Measurements from ENCODE around the gene LYL1.
"Not testable (repeated sequence)": the region's sequence is repeated elsewhere in the genome, so short reads cannot be mapped to it uniquely, and the experiment has no call there.

The LYL1 gene

GRCh38 chr19:13149628-13150186 is 47.0 kb upstream of the LYL1 start:
- intact Hi-C loops (cut with DNase I; ENCODE audit: low total_unique reads): loop anchor here (10.0 kb wide), 2 partner anchors 115 to 695 kb away; no protein-coding TSS in a partner anchor
- peak in 1 of 2 donors; percentile 82 for DNase-seq

DNA sequence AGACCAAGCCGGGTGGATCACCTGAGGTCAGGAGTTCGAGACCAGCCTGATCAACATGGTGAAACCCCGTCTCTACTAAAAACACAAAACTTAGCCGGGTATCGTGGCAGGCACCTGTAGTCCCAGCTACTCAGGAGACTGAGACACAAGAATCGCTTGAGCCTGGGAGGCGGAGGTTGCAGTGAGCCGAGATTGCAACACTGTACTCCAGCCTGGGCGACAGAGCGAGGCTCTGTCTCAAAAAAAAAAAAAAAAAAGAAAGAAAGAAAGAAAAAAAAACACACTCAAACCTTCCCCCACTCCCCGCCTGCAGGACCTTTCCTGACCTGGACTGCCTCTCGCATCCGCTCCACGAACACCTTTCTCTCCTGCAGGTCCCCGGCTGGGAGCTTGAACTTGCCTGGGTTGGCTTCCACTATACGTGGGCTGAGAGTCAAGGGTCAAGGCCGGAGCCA is 46.5 kb upstream of the LYL1 start:
- DNase-seq, H3K9me3 ChIP-seq, H3K27me3 ChIP-seq: not testable (repeated sequence)
- peaks cover 4 to 22% (median 11%) of the 10 kb centered on the region in 3 donors for H3K36me3 ChIP-seq
- H3K4me1 ChIP-seq: peaks cover 0 to 21% (median 14%) of the 10 kb centered on the region in 4 donors
- intact Hi-C loops (cut with DNase I; ENCODE audit: low total_unique reads): loop anchor here (10.0 kb wide), 1 partner anchor 116 kb away; no protein-coding TSS in a partner anchor
- H3K4me3 ChIP-seq: peak overlapping the region; percentile 94 to 98
- H3K27ac ChIP-seq: peak overlapping the region; percentile 99

More at GRCh38 chr19:13149628-13150186, 47.0 kb upstream of the LYL1 start:
- Histone ChIP-seq H3K36me3 (peaks cover 0 to 17% (median 6%) of the 10 kb centered on the region in 3 donors), H3K9me3 (no peaks in the 10 kb centered on the region), H3K27ac (peak overlapping the region; percentile 99), H3K27me3 (no peaks in the 10 kb centered on the region), H3K4me3 (peak overlapping the region; percentile 94 to 98), H3K4me1 (peaks cover 0 to 21% (median 14%) of the 10 kb centered on the region in 4 donors)
- TF ChIP-seq CTCF (IDR thresholded peaks at IDR 0.05): no peak

DNA sequence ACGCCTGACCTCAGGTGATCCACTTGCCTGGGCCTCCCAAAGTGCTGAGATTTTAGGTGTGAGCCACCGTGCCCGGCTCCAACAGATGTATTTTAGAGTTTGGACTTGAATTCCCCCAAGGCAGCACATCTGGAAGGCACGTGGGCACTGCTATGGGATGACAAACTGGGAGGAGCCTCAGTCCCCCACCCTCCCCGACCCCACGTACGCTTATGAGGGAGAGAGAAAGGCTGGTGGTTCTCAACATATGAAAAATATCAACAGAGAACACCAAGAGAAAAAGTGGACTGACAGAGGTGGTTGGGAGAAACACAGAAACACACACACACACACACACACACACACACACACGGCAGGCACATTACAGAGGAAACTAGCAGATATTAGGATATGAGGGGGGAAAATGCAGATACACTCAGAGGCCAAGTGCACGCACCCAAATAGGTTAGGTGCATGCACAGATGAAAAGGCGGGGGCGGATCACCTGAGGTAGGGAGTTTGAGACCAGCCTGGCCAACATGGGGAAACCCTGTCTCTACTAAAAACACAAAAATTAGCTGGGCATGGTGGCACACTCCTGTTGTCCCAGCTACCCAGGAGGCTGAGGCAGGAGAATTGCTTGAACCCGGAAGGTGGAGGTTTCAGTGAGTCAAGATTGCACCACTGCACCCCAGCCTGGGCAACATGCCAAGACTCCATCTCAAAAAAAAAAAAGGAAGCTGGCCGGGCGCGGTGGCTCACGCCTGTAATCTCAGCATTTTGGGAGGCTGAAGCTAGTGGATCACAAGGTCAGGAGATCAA is 44.3 kb upstream of the LYL1 start:
- Histone ChIP-seq H3K27ac (no peak overlapping the region), H3K27me3 (no peaks in the 10 kb centered on the region), H3K9me3 (no peaks in the 10 kb centered on the region), H3K4me1 (peaks cover 0 to 33% (median 15%) of the 10 kb centered on the region in 4 donors), H3K36me3 (peaks cover 9 to 28% (median 15%) of the 10 kb centered on the region in 3 donors), H3K4me3 (no peak overlapping the region)
- no peak for TF ChIP-seq CTCF (IDR thresholded peaks at IDR 0.05)
- no peak for DNase-seq
- intact Hi-C loops (cut with DNase I; ENCODE audit: low total_unique reads): loop anchor here (10.0 kb wide), 1 partner anchor 118 kb away; no protein-coding TSS in a partner anchor

DNA sequence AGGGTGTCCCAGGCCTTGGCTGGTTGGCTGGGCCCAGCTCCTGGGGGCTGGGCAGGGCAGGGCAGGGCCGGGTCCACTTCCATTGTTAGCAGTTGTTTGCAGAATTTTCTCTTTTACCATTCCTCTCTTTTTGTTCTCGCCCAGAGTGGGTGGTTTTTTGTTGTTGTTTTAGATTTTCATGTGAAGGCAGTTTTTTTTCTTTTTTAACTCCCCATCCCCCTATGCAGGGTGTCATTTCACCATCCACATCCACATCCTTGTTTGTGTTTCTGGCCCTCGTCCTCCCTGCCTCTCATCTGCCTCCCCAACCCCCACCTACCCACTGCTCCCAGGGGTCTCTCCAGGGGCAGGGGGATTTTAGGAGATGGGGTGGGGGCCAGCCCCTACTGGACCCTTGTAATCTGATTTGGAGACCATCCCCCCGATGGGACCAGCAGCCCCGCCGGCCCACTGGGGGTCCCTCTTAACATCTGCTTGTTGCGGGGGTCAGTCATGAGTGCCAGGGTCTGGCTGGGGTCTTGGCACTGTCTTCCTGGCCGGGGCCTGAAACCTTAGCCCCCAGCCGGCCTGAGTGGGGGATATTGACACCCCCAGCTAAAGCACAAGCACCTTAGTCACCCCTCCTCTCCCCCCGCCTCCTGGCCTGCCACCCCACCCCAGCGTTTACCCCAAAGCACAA is 37.1 kb upstream of the LYL1 start:
- peaks cover 35 to 72% (median 53%) of the 10 kb centered on the region in 3 donors for H3K36me3 ChIP-seq
- no peaks in the 10 kb centered on the region for H3K27me3 ChIP-seq
- no peak for TF ChIP-seq CTCF (IDR thresholded peaks at IDR 0.05)
- intact Hi-C loops (cut with DNase I; ENCODE audit: low total_unique reads): loop anchor here (10.0 kb wide), 1 partner anchor 125 kb away; no protein-coding TSS in a partner anchor
- no peak overlapping the region for H3K4me3 ChIP-seq
- peaks cover 0 to 17% (median 2%) of the 10 kb centered on the region in 4 donors for H3K4me1 ChIP-seq
- no peak overlapping the region for H3K27ac ChIP-seq
- no peak for DNase-seq
- no peaks in the 10 kb centered on the region for H3K9me3 ChIP-seq

DNA sequence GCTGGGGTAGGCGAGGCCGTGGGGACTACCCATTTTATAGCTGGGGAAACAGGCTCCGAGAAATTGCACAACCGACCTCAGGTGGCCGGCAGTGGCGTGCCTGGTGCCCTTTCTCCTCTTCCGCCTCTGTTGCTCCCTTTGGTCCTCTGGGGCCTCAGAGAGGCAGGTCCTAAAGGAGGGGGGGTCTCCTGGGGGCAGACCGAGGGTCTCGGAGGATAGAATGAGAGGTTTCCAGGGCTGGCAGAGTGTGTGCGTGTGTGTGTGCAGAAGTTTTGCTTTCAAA is 36.2 kb upstream of the LYL1 start:
- peaks cover 0 to 25% (median 2%) of the 10 kb centered on the region in 4 donors for H3K4me1 ChIP-seq
- no peak for DNase-seq
- H3K4me3 ChIP-seq: no peak overlapping the region
- peaks cover 28 to 63% (median 44%) of the 10 kb centered on the region in 3 donors for H3K36me3 ChIP-seq
- no peaks in the 10 kb centered on the region for H3K9me3 ChIP-seq
- intact Hi-C loops (cut with DNase I; ENCODE audit: low total_unique reads): no loop called here
- H3K27me3 ChIP-seq: no peaks in the 10 kb centered on the region
- TF ChIP-seq CTCF (IDR thresholded peaks at IDR 0.05): no peak
- H3K27ac ChIP-seq: no peak overlapping the region

Measured in tibial artery (tissue), 4 donors.